Endodermal cell (in vitro differentiated cells): Measurements from ENCODE around the gene FGF14. TPM values are rescaled to one million over a fixed set of nuclear protein-coding genes. Genes with fewer than 3 reads are reported as not detected.

Experiments
- DNase-seq: peaks from one replicate; pipeline ENCODE4 v3.0.0-alpha.2; 2017
- H3K27ac ChIP-seq: 2 replicates; pipeline ENCODE4 v1.5.1; 2013; ENCODE audit warnings: mild to moderate bottlenecking, low read depth, low read length, moderate library complexity
- H3K27me3 ChIP-seq: 2 replicates; pipeline ENCODE4 v1.6.1; 2013; ENCODE audit warnings: mild to moderate bottlenecking, low read length, moderate library complexity; ENCODE audit not compliant: insufficient read depth, control insufficient read depth, poor library complexity, severe bottlenecking
- H3K36me3 ChIP-seq: 2 replicates; pipeline ENCODE4 v1.7.0; 2013; ENCODE audit warnings: mild to moderate bottlenecking, low read length, moderate library complexity; ENCODE audit not compliant: control insufficient read depth, insufficient read depth
- H3K4me1 ChIP-seq: one replicate; pipeline ENCODE4 v1.7.0; 2013; ENCODE audit warnings: low read length; ENCODE audit not compliant: control insufficient read depth, insufficient read depth
- H3K4me3 ChIP-seq: 2 replicates; pipeline ENCODE4 v1.5.1; 2013; ENCODE audit warnings: mild to moderate bottlenecking, low read length, moderate library complexity
- H3K9ac ChIP-seq: 2 replicates; pipeline ENCODE4 v1.6.1; 2013; ENCODE audit warnings: mild to moderate bottlenecking, low read length, moderate library complexity; ENCODE audit not compliant: poor library complexity, severe bottlenecking; ENCODE audit errors: extremely low read depth
- H3K9me3 ChIP-seq: 2 replicates; pipeline ENCODE4 v1.6.1; 2013; ENCODE audit warnings: mild to moderate bottlenecking, low read length, moderate library complexity; ENCODE audit not compliant: control insufficient read depth
- H3K27ac Mint-ChIP-seq: 2 replicates; pipeline ENCODE4 v1.8.0; 2020; ENCODE audit warnings: mixed read lengths
- H3K27me3 Mint-ChIP-seq: 2 replicates; pipeline ENCODE4 v1.8.0; 2021; ENCODE audit warnings: mild to moderate bottlenecking, mixed read lengths; ENCODE audit not compliant: insufficient read depth
- H3K36me3 Mint-ChIP-seq: 2 replicates; pipeline ENCODE4 v1.8.0; 2020; ENCODE audit warnings: low read depth, mixed read lengths
- H3K4me1 Mint-ChIP-seq: 2 replicates; pipeline ENCODE4 v1.8.0; 2020; ENCODE audit warnings: mixed read lengths
- H3K4me3 Mint-ChIP-seq: 2 replicates; pipeline ENCODE4 v1.8.0; 2020; ENCODE audit warnings: mild to moderate bottlenecking, moderate library complexity, mixed read lengths
- H3K9me3 Mint-ChIP-seq: 2 replicates; pipeline ENCODE4 v1.8.0; 2020; ENCODE audit warnings: mild to moderate bottlenecking, mixed read lengths
- CTCF ChIP-seq: fragments of 200-600 bp; sonication (generic); conservative IDR thresholded peaks from 2 replicates; pipeline ENCODE4 v1.5.0; 2021; ENCODE audit warnings: antibody characterized with exemption, mild to moderate bottlenecking
- WGBS, 2 experiments: methylation state at CpG; one replicate each; pipeline versions ENCODE4 v1.1.5 to v1.1.7; 2013; ENCODE audit warnings: missing lambda C conversion rate in 2 of 2, mixed read lengths in 1 of 2; ENCODE audit not compliant: insufficient coverage in 1 of 2, insufficient read length in 1 of 2; 5-methylcytosine and 5-hydroxymethylcytosine counted together
- total RNA-seq, 2 donors: library from RNA; stranded (reverse); fragmentation: NEBNext Ultra II Directional in 1 of 2; extraction: Animal tissue kit (Norgen Biotek cat#: 25700) in 1 of 2; gene quantifications; 2 replicates in 1 of 2; 3 replicates in 1 of 2; pipeline ENCODE4 v1.2.1, GENCODE V29; 2021

The FGF14 gene
- total RNA-seq, 2 donors from 2014 or later = 0.15 to 0.26 TPM

DNA sequence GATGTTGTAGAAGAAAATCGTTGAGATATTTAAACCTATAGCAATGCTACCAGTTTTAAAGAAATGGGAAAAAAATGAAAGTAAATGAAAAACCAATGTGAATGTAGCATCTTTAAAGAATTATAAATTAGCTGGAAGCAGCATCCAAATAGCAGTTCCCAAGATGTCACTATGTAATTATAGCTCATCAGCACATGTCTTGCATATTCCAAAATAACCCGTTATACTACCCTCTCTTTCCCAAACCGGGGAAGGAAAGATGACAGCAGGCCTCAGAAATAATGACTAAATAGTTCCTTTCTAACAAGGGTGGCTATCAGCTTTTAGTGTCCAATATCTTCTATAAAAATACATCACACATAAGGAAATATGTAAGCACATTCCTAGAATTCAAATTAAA is 140.5 kb downstream of the FGF14 start:
- H3K4me3 Mint-ChIP-seq = no peak overlapping the region
- Histone ChIP-seq H3K36me3 (no peaks in the 10 kb centered on the region), H3K27ac (no peak overlapping the region), H3K4me1 (no peaks in the 10 kb centered on the region), H3K27me3 (no peaks in the 10 kb centered on the region), H3K4me3 (no peak overlapping the region), H3K9ac (no peak overlapping the region), H3K9me3 (no peaks in the 10 kb centered on the region)
- H3K27ac Mint-ChIP-seq = no peak overlapping the region
- H3K4me1 Mint-ChIP-seq = no peaks in the 10 kb centered on the region
- H3K9me3 Mint-ChIP-seq = no peaks in the 10 kb centered on the region
- WGBS, 2 experiments = 95 to 100% methylated on average over 2 to 3 of the region's 3 CpGs
- no peak for DNase-seq
- H3K27me3 Mint-ChIP-seq = no peaks in the 10 kb centered on the region
- no peaks in the 10 kb centered on the region for H3K36me3 Mint-ChIP-seq
- no peak for TF ChIP-seq CTCF

DNA sequence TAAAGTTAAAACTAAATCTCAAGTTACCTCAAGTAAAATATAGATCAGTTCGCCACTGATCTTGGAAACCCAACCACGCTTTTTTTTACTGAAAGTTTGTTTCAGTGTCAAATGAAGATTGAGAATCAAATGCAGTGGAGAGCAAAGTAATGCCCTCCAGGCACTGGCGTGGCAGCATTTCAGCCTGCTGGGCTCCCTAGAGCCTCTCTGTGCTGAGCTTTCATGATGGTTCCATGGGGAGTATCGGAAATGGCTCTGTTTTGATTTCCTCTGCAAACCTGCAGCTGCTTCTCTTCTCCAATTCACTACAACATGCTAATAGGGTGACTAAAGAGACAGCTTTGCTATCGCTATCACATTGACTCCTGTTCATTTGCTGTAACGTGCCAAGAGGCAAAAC is 141.6 kb downstream of the FGF14 start:
- DNase-seq = no peak
- H3K9me3 ChIP-seq = no peaks in the 10 kb centered on the region
- Mint-ChIP-seq H3K9me3 (no peaks in the 10 kb centered on the region), H3K27me3 (no peaks in the 10 kb centered on the region), H3K27ac (no peak overlapping the region), H3K36me3 (no peaks in the 10 kb centered on the region), H3K4me1 (no peaks in the 10 kb centered on the region), H3K4me3 (no peak overlapping the region)
- H3K4me1 ChIP-seq = no peaks in the 10 kb centered on the region
- TF ChIP-seq CTCF = no peak
- no peaks in the 10 kb centered on the region for H3K36me3 ChIP-seq
- H3K27ac ChIP-seq = no peak overlapping the region
- H3K4me3 ChIP-seq = no peak overlapping the region
- H3K9ac ChIP-seq = no peak overlapping the region
- no peaks in the 10 kb centered on the region for H3K27me3 ChIP-seq
- WGBS, 2 experiments = 87 to 97% methylated on average over 5 to 6 of the region's 6 CpGs

- H3K9ac ChIP-seq = no peak overlapping the region
- Mint-ChIP-seq H3K4me3 (no peak overlapping the region), H3K36me3 (no peaks in the 10 kb centered on the region), H3K4me1 (no peaks in the 10 kb centered on the region), H3K9me3 (no peaks in the 10 kb centered on the region), H3K27ac (no peak overlapping the region), H3K27me3 (no peaks in the 10 kb centered on the region)
- DNase-seq = no peak
- H3K27me3 ChIP-seq = no peaks in the 10 kb centered on the region
- no peaks in the 10 kb centered on the region for H3K9me3 ChIP-seq
- no peak overlapping the region for H3K4me3 ChIP-seq
- TF ChIP-seq CTCF = no peak
- H3K27ac ChIP-seq = no peak overlapping the region
- no peaks in the 10 kb centered on the region for H3K4me1 ChIP-seq
- H3K36me3 ChIP-seq = no peaks in the 10 kb centered on the region
Observed at GRCh38 chr13:102255409-102255808, 146.4 kb downstream of the FGF14 start.
